ENCODE results near the gene TMSB15C.

The TMSB15C gene

DNA sequence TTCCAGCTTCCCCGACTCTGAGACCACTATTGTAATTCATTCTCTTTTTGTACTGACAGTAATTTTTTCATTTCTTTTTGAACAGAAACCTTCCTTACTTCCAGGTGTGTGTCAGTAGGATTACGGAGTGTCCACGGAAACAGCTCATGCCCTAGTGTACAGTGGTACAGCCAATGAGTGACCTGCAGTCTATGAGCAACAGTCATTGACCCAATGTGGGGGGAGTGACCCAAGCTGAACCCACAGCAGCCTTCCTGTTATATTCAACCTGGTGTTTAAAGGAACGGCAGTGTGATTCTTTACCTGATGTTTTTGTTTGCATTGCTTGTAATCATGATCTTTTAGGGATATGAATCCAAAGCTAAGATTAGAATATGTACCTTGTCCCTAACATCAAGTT lies 35.0 kb downstream of the TMSB15C start:
- DNase-seq: no peak

DNA sequence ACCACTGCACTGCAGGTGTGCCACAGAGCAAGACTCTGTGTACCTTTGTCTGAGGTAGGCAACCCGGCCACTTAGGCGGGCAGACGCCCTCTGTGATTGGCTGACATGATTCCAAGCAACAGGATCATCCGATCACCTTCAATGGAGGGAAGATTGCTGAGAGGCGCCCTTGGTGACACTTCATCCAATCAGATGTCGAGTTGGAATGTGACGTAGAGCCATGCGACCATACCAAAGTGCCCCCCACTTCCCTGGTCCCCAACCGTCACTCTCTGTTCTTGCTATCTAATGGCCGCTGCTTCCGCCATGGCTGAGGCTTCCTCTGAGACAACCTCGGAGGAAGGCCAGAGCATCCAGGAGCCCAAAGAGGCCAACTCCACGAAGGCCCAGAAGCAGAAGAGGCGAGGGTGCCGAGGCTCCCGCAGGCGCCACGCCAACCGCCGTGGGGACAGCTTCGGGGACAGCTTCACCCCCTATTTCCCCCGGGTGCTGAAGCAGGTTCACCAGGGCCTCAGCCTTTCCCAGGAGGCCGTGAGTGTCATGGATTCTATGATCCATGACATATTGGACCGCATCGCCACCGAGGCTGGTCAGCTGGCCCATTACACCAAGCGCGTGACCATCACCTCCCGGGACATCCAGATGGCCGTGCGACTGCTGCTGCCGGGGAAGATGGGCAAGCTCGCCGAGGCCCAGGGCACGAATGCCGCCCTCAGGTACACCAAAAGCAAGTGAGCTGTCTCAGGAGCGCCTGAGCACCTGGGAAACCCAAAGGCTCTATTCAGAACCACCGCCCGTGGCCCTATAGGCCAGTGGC lies 36.1 kb downstream of the TMSB15C start, which contains the start of gene H2BW2:
H2BW2 (plus strand) TSS at position 268 of the 817 bp plus-strand sequence; CDS start at position 307, 39 bp downstream.
- no peak for DNase-seq

Data from DMS53 (cell line).